Activated naive CD8-positive, alpha-beta T cell treated with anti-CD3 and anti-CD28 coated beads, Interleukin-2, amount 50 U/mL, for 24 hours (primary cell): ENCODE data around the gene SLC29A2.
"Not testable (repeated sequence)": the region's sequence is repeated elsewhere in the genome, so short reads cannot be mapped to it uniquely, and the experiment has no call there.

Experiments
- ATAC-seq: fragments of 150-1000 bp; cut with Tn5 transposase; one replicate; pipeline ENCODE4 v1.10.0; 2021
- DNase-seq: peaks from one replicate; pipeline ENCODE4 v3.0.0; 2021
- H3K27ac Mint-ChIP-seq: one replicate; pipeline ENCODE4 v1.8.0; 2021; ENCODE audit warnings: mild to moderate bottlenecking, mixed read lengths
- H3K27me3 Mint-ChIP-seq: one replicate; pipeline ENCODE4 v1.8.0; 2021; ENCODE audit warnings: mixed read lengths
- H3K36me3 Mint-ChIP-seq: one replicate; pipeline ENCODE4 v1.8.0; 2021; ENCODE audit warnings: low read depth, mixed read lengths
- H3K4me1 Mint-ChIP-seq: one replicate; pipeline ENCODE4 v1.8.0; 2021; ENCODE audit warnings: mixed read lengths
- H3K4me3 Mint-ChIP-seq: one replicate; pipeline ENCODE4 v1.8.0; 2021; ENCODE audit warnings: mild to moderate bottlenecking, moderate library complexity, mixed read lengths
- H3K9me3 Mint-ChIP-seq: one replicate; pipeline ENCODE4 v1.8.0; 2021; ENCODE audit warnings: mixed read lengths

SLC29A2 gene

GRCh38 chr11:66326261-66327111 is 45.1 kb downstream of the SLC29A2 start:
- H3K4me3 Mint-ChIP-seq, result no peak overlapping the region
- no peaks in the 10 kb centered on the region for H3K9me3 Mint-ChIP-seq
- peaks cover 38% of the 10 kb centered on the region for H3K4me1 Mint-ChIP-seq
- ATAC-seq, result peak; percentile 21
- DNase-seq, result peak; percentile 51
- no peaks in the 10 kb centered on the region for H3K36me3 Mint-ChIP-seq
- peak overlapping the region; percentile 32 for H3K27ac Mint-ChIP-seq
- no peaks in the 10 kb centered on the region for H3K27me3 Mint-ChIP-seq

- DNase-seq (no peak), ATAC-seq (no peak)
- peaks cover 38% of the 10 kb centered on the region for H3K4me1 Mint-ChIP-seq
- H3K4me3 Mint-ChIP-seq, result no peak overlapping the region
- no peaks in the 10 kb centered on the region for H3K9me3 Mint-ChIP-seq
- H3K27me3 Mint-ChIP-seq, result no peaks in the 10 kb centered on the region
- H3K36me3 Mint-ChIP-seq, result no peaks in the 10 kb centered on the region
- H3K27ac Mint-ChIP-seq, result no peak overlapping the region
Observed at GRCh38 chr11:66325263-66325671, 46.3 kb downstream of the SLC29A2 start.

GRCh38 chr11:66324664-66325063 is 46.9 kb downstream of the SLC29A2 start:
- no peaks in the 10 kb centered on the region for H3K27me3 Mint-ChIP-seq
- ATAC-seq (no peak), DNase-seq (no peak)
- peaks cover 41% of the 10 kb centered on the region for H3K4me1 Mint-ChIP-seq
- H3K27ac Mint-ChIP-seq, result no peak overlapping the region
- no peak overlapping the region for H3K4me3 Mint-ChIP-seq
- no peaks in the 10 kb centered on the region for H3K36me3 Mint-ChIP-seq
- H3K9me3 Mint-ChIP-seq, result no peaks in the 10 kb centered on the region

- Mint-ChIP-seq H3K27me3 (no peaks in the 10 kb centered on the region), H3K36me3 (no peaks in the 10 kb centered on the region), H3K27ac (no peak overlapping the region), H3K9me3 (no peaks in the 10 kb centered on the region), H3K4me3 (no peak overlapping the region), H3K4me1 (peaks cover 44% of the 10 kb centered on the region)
- no peak for DNase-seq
- no peak for ATAC-seq
Observed at GRCh38 chr11:66323684-66324083, 47.9 kb downstream of the SLC29A2 start.

GRCh38 chr11:66322732-66323427 is 48.7 kb downstream of the SLC29A2 start:
- no peaks in the 10 kb centered on the region for H3K27me3 Mint-ChIP-seq
- H3K36me3 Mint-ChIP-seq, result no peaks in the 10 kb centered on the region
- H3K4me1 Mint-ChIP-seq, result peaks cover 44% of the 10 kb centered on the region
- no peak overlapping the region for H3K27ac Mint-ChIP-seq
- DNase-seq (no peak), ATAC-seq (no peak)
- no peak overlapping the region for H3K4me3 Mint-ChIP-seq
- H3K9me3 Mint-ChIP-seq, result no peaks in the 10 kb centered on the region

- H3K36me3 Mint-ChIP-seq, result no peaks in the 10 kb centered on the region
- ATAC-seq (no peak), DNase-seq (no peak)
- no peaks in the 10 kb centered on the region for H3K27me3 Mint-ChIP-seq
- no peak overlapping the region for H3K4me3 Mint-ChIP-seq
- peaks cover 42% of the 10 kb centered on the region for H3K4me1 Mint-ChIP-seq
- no peaks in the 10 kb centered on the region for H3K9me3 Mint-ChIP-seq
- no peak overlapping the region for H3K27ac Mint-ChIP-seq
Observed at GRCh38 chr11:66321606-66322005, 50.0 kb downstream of the SLC29A2 start.

- not testable (repeated sequence) for H3K36me3 Mint-ChIP-seq, ATAC-seq, H3K4me3 Mint-ChIP-seq, H3K27ac Mint-ChIP-seq, H3K9me3 Mint-ChIP-seq, H3K27me3 Mint-ChIP-seq, DNase-seq
- H3K4me1 Mint-ChIP-seq, result peaks cover 41% of the 10 kb centered on the region
Observed at GRCh38 chr11:66320748-66321147, 50.8 kb downstream of the SLC29A2 start.

GRCh38 chr11:66320289-66320688 is 51.3 kb downstream of the SLC29A2 start:
- H3K27me3 Mint-ChIP-seq, H3K9me3 Mint-ChIP-seq, H3K27ac Mint-ChIP-seq, H3K36me3 Mint-ChIP-seq, ATAC-seq, DNase-seq, H3K4me3 Mint-ChIP-seq: not testable (repeated sequence)
- peaks cover 43% of the 10 kb centered on the region for H3K4me1 Mint-ChIP-seq

- no peak for ATAC-seq
- no peaks in the 10 kb centered on the region for H3K9me3 Mint-ChIP-seq
- H3K36me3 Mint-ChIP-seq, result peaks cover 1% of the 10 kb centered on the region
- DNase-seq, result no peak
- peak overlapping the region; percentile 74 for H3K4me3 Mint-ChIP-seq
- peak overlapping the region; percentile 94 for H3K27ac Mint-ChIP-seq
- no peaks in the 10 kb centered on the region for H3K27me3 Mint-ChIP-seq
- peaks cover 55% of the 10 kb centered on the region for H3K4me1 Mint-ChIP-seq
Observed at GRCh38 chr11:66318600-66318970, 53.0 kb downstream of the SLC29A2 start.

- peak; percentile 59 for ATAC-seq
- H3K9me3 Mint-ChIP-seq, result no peaks in the 10 kb centered on the region
- DNase-seq, result peak; percentile 74
- peaks cover 58% of the 10 kb centered on the region for H3K4me1 Mint-ChIP-seq
- H3K27ac Mint-ChIP-seq, result peak overlapping the region; percentile 94
- H3K4me3 Mint-ChIP-seq, result peak overlapping the region; percentile 74
- peaks cover 1% of the 10 kb centered on the region for H3K36me3 Mint-ChIP-seq
- no peaks in the 10 kb centered on the region for H3K27me3 Mint-ChIP-seq
Observed at GRCh38 chr11:66317723-66318599, 53.6 kb downstream of the SLC29A2 start.

GRCh38 chr11:66317322-66317722 is 54.2 kb downstream of the SLC29A2 start:
- peak; percentile 5 for ATAC-seq
- Mint-ChIP-seq H3K9me3 (no peaks in the 10 kb centered on the region), H3K27me3 (no peaks in the 10 kb centered on the region), H3K27ac (peak overlapping the region; percentile 94), H3K4me1 (peaks cover 60% of the 10 kb centered on the region), H3K36me3 (peaks cover 1% of the 10 kb centered on the region), H3K4me3 (peak overlapping the region; percentile 74)
- DNase-seq, result peak; percentile 75

- Mint-ChIP-seq H3K27me3 (no peaks in the 10 kb centered on the region), H3K4me1 (peaks cover 65% of the 10 kb centered on the region), H3K4me3 (peak within 1 kb of the TSS; percentile 78), H3K9me3 (no peaks in the 10 kb centered on the region), H3K27ac (peak within 1 kb of the TSS; percentile 94), H3K36me3 (peaks cover 1% of the 10 kb centered on the region)
- peak; percentile 34 for DNase-seq
- ATAC-seq, result no peak
Observed at GRCh38 chr11:66316849-66317251, 54.7 kb downstream of the SLC29A2 start, which contains the start of gene CD248. CD248 (minus strand) TSS chr11:66317044; CDS start chr11:66317027, 17 bp downstream.

- Mint-ChIP-seq H3K36me3 (peaks cover 1% of the 10 kb centered on the region), H3K27me3 (no peaks in the 10 kb centered on the region), H3K9me3 (no peaks in the 10 kb centered on the region), H3K4me3 (peak overlapping the region; percentile 78), H3K4me1 (peaks cover 68% of the 10 kb centered on the region), H3K27ac (peak overlapping the region; percentile 82)
- no peak for ATAC-seq
- DNase-seq, result peak; percentile 48
Observed at GRCh38 chr11:66315921-66316811, 55.4 kb downstream of the SLC29A2 start.
